ENCODE measurements around the gene ADAMTS20.

DNA sequence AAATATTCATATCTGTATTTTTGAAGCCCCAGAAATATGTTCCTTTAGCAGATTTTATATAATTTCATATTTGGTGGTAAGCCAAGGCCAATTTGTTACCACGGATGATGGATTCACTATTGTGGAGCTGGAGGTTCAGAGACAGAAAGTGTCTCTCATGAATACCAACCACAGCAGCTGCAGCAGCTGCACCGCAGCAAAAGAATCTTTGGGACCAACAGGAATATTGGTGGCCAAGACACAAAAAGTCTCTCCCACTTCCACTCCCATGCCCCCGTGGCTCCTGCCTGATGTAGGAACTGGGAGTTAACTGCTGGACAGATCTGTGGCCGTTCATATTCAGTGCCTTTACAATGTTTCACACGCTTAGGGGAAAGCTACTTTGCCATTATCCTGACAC is 155.3 kb downstream of the ADAMTS20 start:
- TF ChIP-seq ETV6 (conservative IDR thresholded peaks at IDR 0.05 in 1 of 2, IDR thresholded peaks at IDR 0.05 in 1 of 2; ENCODE audit: borderline replicate concordance in 1 of 2, low read depth in 1 of 2) (no peak), EP300 (IDR thresholded peaks at IDR 0.05; ENCODE audit: borderline replicate concordance in 1 of 2, control insufficient read depth in 1 of 2, low read depth in 2 of 2, low read length in 2 of 2) (no peak), POLR2A (IDR thresholded peaks at IDR 0.05; ENCODE audit: low read depth, low read length) (no peak), BHLHE40 (IDR thresholded peaks at IDR 0.05; ENCODE audit: borderline replicate concordance in 1 of 2, low read depth in 2 of 2, low read length in 1 of 2) (no peak), ZNF217 (IDR thresholded peaks at IDR 0.05) (no peak)
- TF ChIP-seq, protein P1, sequence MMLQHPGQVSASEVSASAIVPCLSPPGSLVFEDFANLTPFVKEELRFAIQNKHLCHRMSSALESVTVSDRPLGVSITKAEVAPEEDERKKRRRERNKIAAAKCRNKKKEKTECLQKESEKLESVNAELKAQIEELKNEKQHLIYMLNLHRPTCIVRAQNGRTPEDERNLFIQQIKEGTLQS (IDR thresholded peaks at IDR 0.05; ENCODE audit: borderline replicate concordance, extremely low read depth, low read depth, low read length) = no peak
- TF ChIP-seq, protein P2, sequence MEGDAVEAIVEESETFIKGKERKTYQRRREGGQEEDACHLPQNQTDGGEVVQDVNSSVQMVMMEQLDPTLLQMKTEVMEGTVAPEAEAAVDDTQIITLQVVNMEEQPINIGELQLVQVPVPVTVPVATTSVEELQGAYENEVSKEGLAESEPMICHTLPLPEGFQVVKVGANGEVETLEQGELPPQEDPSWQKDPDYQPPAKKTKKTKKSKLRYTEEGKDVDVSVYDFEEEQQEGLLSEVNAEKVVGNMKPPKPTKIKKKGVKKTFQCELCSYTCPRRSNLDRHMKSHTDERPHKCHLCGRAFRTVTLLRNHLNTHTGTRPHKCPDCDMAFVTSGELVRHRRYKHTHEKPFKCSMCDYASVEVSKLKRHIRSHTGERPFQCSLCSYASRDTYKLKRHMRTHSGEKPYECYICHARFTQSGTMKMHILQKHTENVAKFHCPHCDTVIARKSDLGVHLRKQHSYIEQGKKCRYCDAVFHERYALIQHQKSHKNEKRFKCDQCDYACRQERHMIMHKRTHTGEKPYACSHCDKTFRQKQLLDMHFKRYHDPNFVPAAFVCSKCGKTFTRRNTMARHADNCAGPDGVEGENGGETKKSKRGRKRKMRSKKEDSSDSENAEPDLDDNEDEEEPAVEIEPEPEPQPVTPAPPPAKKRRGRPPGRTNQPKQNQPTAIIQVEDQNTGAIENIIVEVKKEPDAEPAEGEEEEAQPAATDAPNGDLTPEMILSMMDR (IDR thresholded peaks at IDR 0.05 in 2 of 3, conservative IDR thresholded peaks at IDR 0.05 in 1 of 3; ENCODE audit: control insufficient read depth in 2 of 3, extremely low read depth in 1 of 3, insufficient read depth in 1 of 3, low read depth in 3 of 3, low read length in 3 of 3) = no peak
- TF ChIP-seq, protein P3, sequence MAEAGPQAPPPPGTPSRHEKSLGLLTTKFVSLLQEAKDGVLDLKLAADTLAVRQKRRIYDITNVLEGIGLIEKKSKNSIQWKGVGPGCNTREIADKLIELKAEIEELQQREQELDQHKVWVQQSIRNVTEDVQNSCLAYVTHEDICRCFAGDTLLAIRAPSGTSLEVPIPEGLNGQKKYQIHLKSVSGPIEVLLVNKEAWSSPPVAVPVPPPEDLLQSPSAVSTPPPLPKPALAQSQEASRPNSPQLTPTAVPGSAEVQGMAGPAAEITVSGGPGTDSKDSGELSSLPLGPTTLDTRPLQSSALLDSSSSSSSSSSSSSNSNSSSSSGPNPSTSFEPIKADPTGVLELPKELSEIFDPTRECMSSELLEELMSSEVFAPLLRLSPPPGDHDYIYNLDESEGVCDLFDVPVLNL (IDR thresholded peaks at IDR 0.05; ENCODE audit: low read depth, low read length) = no peak

Measured in GM12878 (cell line).